IPS DF 6.9 (cell line): ENCODE measurements around the gene NUP133.
A peak's percentile ranks its signal among the peaks of the same experiment; 100 is the strongest.

Source experiments
- DNase-seq: peaks from one replicate; pipeline ENCODE4 v3.0.0-alpha.2; 2013; ENCODE audit warnings: low read depth, low spot score
- H3K27ac ChIP-seq: one replicate; pipeline ENCODE4 v1.5.1; 2013; ENCODE audit warnings: low read length, control low read depth
- H3K27me3 ChIP-seq: 2 replicates; pipeline ENCODE4 v1.6.1; 2013; ENCODE audit warnings: mild to moderate bottlenecking, low read length; ENCODE audit not compliant: control insufficient read depth, insufficient read depth
- H3K36me3 ChIP-seq: 2 replicates; pipeline ENCODE4 v1.6.1; 2013; ENCODE audit warnings: low read length; ENCODE audit not compliant: control insufficient read depth, insufficient read depth
- H3K4me1 ChIP-seq: 2 replicates; pipeline ENCODE4 v1.6.1; 2013; ENCODE audit warnings: low read length; ENCODE audit not compliant: control insufficient read depth, insufficient read depth
- H3K4me3 ChIP-seq: 2 replicates; pipeline ENCODE4 v1.5.1; 2013; ENCODE audit warnings: mild to moderate bottlenecking, low read length
- H3K9me3 ChIP-seq: 2 replicates; pipeline ENCODE4 v1.6.1; 2013; ENCODE audit warnings: low read length, inconsistent platforms; ENCODE audit not compliant: control insufficient read depth, insufficient read depth
- WGBS: extraction: QIAGEN DNeasy Blood & Tissue Kit; methylation state at CpG from one replicate; pipeline ENCODE4 v1.1.7; 2013; ENCODE audit warnings: mixed read lengths, missing lambda C conversion rate; ENCODE audit not compliant: insufficient read length, insufficient coverage; 5-methylcytosine and 5-hydroxymethylcytosine counted together

NUP133 gene

GRCh38 chr1:229434641-229435051 is 73.5 kb downstream of the NUP133 start:
- Histone ChIP-seq H3K27me3 (peaks cover 47% of the 10 kb centered on the region), H3K36me3 (no peaks in the 10 kb centered on the region), H3K4me3 (peak overlapping the region; percentile 30; the same call in 1 of the 2 replicates), H3K4me1 (peaks cover 9% of the 10 kb centered on the region), H3K27ac (no peak overlapping the region), H3K9me3 (no peaks in the 10 kb centered on the region)
- no CpG with 5 or more reads among the region's 27 CpGs for WGBS
- DNase-seq, result no peak

DNA sequence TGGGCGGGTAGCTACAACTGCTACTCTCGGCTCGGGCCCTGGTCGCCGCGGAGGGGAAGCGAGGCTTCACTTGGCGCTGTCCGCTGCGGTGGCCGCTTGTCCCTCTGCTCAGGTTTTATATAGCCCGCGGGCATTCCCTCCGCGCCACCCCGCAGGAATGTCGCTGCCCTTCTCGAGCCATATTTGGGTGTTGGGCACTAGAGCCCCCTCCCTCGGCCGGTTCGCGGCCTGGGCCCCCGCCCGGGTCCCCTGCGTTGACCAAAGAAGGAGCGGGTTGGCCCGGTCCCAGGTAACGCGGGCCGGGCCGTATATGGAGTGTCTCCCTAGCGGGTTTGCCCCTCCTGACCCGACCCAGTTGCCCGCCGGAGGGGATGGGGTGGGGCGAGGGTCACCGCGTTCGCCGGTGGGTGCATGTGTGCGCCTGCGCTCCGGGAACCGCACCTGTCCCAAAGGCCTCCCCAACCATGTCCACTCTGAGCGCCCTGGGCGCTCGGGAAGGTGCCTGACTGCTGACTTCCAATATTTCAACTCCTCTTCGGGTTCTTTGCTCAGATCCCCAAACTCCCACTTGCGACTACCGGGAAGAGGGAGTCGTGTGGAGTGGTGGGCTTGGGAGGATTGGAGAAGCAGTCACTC is 74.0 kb downstream of the NUP133 start, which contains the start of gene ACTA1:
ACTA1 (minus strand) TSS at position 90 of the 636 bp plus-strand sequence. CDS start 979 bp downstream, outside the sequence.
- no peak for DNase-seq
- H3K27me3 ChIP-seq, result peaks cover 47% of the 10 kb centered on the region
- H3K36me3 ChIP-seq, result no peaks in the 10 kb centered on the region
- no peak within 1 kb of the TSS for H3K27ac ChIP-seq
- H3K4me1 ChIP-seq, result peaks cover 9% of the 10 kb centered on the region
- no CpG with 5 or more reads among the region's 51 CpGs for WGBS
- peak within 1 kb of the TSS; percentile 30; the same call in 1 of the 2 replicates for H3K4me3 ChIP-seq
- H3K9me3 ChIP-seq, result no peaks in the 10 kb centered on the region

- DNase-seq, result no peak
- no CpG with 5 or more reads among the region's 19 CpGs for WGBS
- H3K9me3 ChIP-seq, result no peaks in the 10 kb centered on the region
- peaks cover 9% of the 10 kb centered on the region for H3K4me1 ChIP-seq
- no peak overlapping the region for H3K27ac ChIP-seq
- H3K4me3 ChIP-seq, result peak overlapping the region; percentile 30; the same call in 1 of the 2 replicates
- peaks cover 47% of the 10 kb centered on the region for H3K27me3 ChIP-seq
- H3K36me3 ChIP-seq, result no peaks in the 10 kb centered on the region
Observed at GRCh38 chr1:229433364-229434004, 74.7 kb downstream of the NUP133 start.

DNA sequence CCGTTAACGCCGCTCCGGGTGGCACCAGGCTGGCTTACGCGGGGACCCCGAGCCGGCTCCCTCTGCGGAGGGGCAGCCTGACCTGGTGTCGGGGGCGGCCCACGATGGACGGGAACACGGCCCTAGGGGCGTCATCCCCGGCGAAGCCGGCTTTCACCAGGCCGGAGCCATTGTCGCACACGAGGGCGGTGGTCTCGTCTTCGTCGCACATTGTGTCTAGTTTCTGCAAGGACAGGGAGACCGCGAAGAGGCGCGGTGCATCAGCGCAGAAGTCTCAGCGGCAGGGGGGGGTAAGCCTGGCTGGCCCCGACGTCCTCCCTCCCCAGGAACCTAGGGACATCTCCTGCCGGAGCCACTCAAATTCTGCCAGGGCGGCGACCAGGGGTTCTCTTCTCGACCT is 75.2 kb downstream of the NUP133 start:
- Histone ChIP-seq H3K9me3 (no peaks in the 10 kb centered on the region), H3K27ac (no peak overlapping the region), H3K27me3 (peaks cover 47% of the 10 kb centered on the region), H3K4me1 (peaks cover 9% of the 10 kb centered on the region), H3K4me3 (no peak overlapping the region), H3K36me3 (no peaks in the 10 kb centered on the region)
- no CpG with 5 or more reads among the region's 37 CpGs for WGBS
- DNase-seq, result no peak

- no peak for DNase-seq
- WGBS, result no CpG with 5 or more reads among the region's 38 CpGs
- Histone ChIP-seq H3K36me3 (no peaks in the 10 kb centered on the region), H3K27ac (no peak overlapping the region), H3K9me3 (no peaks in the 10 kb centered on the region), H3K4me3 (0 out of 2 replicates have a peak overlapping the region, but pooled peaks have one; percentile 9), H3K27me3 (peaks cover 47% of the 10 kb centered on the region), H3K4me1 (peaks cover 9% of the 10 kb centered on the region)
Observed at GRCh38 chr1:229432116-229432461, 76.1 kb downstream of the NUP133 start.

GRCh38 chr1:229431284-229432115 is 76.6 kb downstream of the NUP133 start:
- Histone ChIP-seq H3K9me3 (no peaks in the 10 kb centered on the region), H3K4me1 (peaks cover 9% of the 10 kb centered on the region), H3K4me3 (peak overlapping the region; percentile 9; the same call in 1 of the 2 replicates), H3K36me3 (no peaks in the 10 kb centered on the region), H3K27me3 (peaks cover 47% of the 10 kb centered on the region), H3K27ac (no peak overlapping the region)
- WGBS, result no CpG with 5 or more reads among the region's 65 CpGs
- DNase-seq, result no peak

GRCh38 chr1:229430761-229431283 is 77.3 kb downstream of the NUP133 start:
- Histone ChIP-seq H3K27me3 (peaks cover 47% of the 10 kb centered on the region), H3K4me1 (peaks cover 9% of the 10 kb centered on the region), H3K36me3 (no peaks in the 10 kb centered on the region), H3K4me3 (peak overlapping the region; percentile 17; the same call in 1 of the 2 replicates), H3K9me3 (no peaks in the 10 kb centered on the region), H3K27ac (no peak overlapping the region)
- no CpG with 5 or more reads among the region's 16 CpGs for WGBS
- DNase-seq, result peak; percentile 57

GRCh38 chr1:229428256-229428655 is 79.9 kb downstream of the NUP133 start:
- Histone ChIP-seq H3K4me3 (no peak overlapping the region), H3K36me3 (no peaks in the 10 kb centered on the region), H3K4me1 (peaks cover 5% of the 10 kb centered on the region), H3K9me3 (no peaks in the 10 kb centered on the region), H3K27ac (no peak overlapping the region), H3K27me3 (peaks cover 27% of the 10 kb centered on the region)
- DNase-seq, result no peak
- no CpG with 5 or more reads among the region's 3 CpGs for WGBS

DNA sequence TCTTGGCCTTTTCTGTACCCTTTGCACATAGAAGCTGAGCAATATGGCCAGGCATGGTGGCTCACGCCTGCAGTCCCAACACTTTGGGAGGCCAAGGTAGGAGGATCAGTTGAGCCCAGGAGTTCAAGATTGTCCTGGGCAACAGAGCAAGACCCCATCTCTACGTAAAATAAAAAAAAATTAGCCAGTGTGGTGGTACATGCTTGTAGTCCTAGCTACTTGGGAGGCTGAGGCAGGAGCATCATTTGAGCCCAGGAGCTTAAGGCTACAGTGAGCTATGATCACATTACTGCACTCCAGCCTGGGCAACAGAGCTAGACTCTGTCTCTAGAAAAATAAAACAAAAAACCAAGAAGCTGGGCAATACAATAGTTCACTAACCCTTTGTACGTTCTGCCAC is 80.6 kb downstream of the NUP133 start:
- DNase-seq, result no peak
- no peaks in the 10 kb centered on the region for H3K36me3 ChIP-seq
- peaks cover 4% of the 10 kb centered on the region for H3K4me1 ChIP-seq
- WGBS, result no CpG with 5 or more reads among the region's 3 CpGs
- H3K4me3 ChIP-seq, result no peak overlapping the region
- H3K27ac ChIP-seq, result no peak overlapping the region
- H3K9me3 ChIP-seq, result no peaks in the 10 kb centered on the region
- peaks cover 20% of the 10 kb centered on the region for H3K27me3 ChIP-seq

DNA sequence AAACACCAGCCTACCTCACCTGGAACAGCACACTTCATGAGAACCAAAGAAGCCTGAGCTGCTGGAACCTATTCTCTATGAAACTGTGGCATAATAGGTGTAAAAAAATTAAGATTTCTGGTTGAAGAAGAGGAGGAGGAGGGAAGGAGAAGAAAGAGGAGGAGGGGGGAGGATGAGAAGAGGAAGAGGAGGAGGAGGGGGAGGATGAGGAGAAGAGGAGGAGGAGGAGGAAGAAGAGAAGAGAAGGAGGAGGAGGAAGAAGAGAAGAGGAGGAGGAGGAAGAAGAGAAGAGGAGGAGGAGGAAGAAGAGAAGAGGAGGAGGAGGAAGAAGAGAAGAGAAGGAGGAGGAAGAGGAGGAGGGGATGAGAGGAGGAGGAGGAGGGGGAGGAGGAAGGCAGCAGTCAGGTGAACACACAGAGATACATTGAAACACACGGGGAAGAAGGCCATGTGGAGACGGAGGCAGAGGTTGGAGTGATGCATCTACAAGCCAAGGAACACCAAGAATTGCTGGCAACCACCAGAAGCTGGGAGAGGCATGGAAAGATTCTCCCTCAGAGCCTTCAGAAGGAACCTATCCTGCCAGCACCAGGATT is 82.5 kb downstream of the NUP133 start:
- no peaks in the 10 kb centered on the region for H3K4me1 ChIP-seq
- no peaks in the 10 kb centered on the region for H3K9me3 ChIP-seq
- H3K27ac ChIP-seq, result no peak overlapping the region
- no CpG with 5 or more reads among the region's 2 CpGs for WGBS
- H3K36me3 ChIP-seq, result no peaks in the 10 kb centered on the region
- H3K4me3 ChIP-seq, result no peak overlapping the region
- peaks cover 4% of the 10 kb centered on the region; the same call in 1 of the 2 replicates for H3K27me3 ChIP-seq
- DNase-seq, result no peak
